NCI-H1092 (cell line): ENCODE data around the gene TMX4.

ENCODE experiments used
- DNase-seq: peaks from one replicate; lab custom pipeline; 2025; lab: John Stamatoyannopoulos, UW

The TMX4 gene

GRCh38 chr20:8019998-8020247 lies 362 bp upstream of the TMX4 start:
- no peak for DNase-seq

- peak; percentile 62 for DNase-seq
Measured at GRCh38 chr20:8018958-8019245, 659 bp downstream of the TMX4 start.

GRCh38 chr20:8012724-8013123 lies 6.8 kb downstream of the TMX4 start:
- no peak for DNase-seq

GRCh38 chr20:8008733-8009132 lies 10.8 kb downstream of the TMX4 start:
- DNase-seq = no peak

- DNase-seq = no peak
Measured at GRCh38 chr20:8007490-8007889, 12.1 kb downstream of the TMX4 start.

GRCh38 chr20:8005575-8006366 lies 13.8 kb downstream of the TMX4 start:
- DNase-seq = no peak

- DNase-seq = no peak
Measured at GRCh38 chr20:8005033-8005432, 14.5 kb downstream of the TMX4 start.

- DNase-seq = no peak
Measured at GRCh38 chr20:8002056-8002455, 17.5 kb downstream of the TMX4 start.

GRCh38 chr20:8000796-8001195 lies 18.8 kb downstream of the TMX4 start:
- no peak for DNase-seq

GRCh38 chr20:7996898-7997297 lies 22.7 kb downstream of the TMX4 start:
- DNase-seq = no peak

- DNase-seq = no peak
Measured at GRCh38 chr20:7994809-7995208, 24.8 kb downstream of the TMX4 start.

- no peak for DNase-seq
Measured at GRCh38 chr20:7993703-7994102, 25.9 kb downstream of the TMX4 start.

GRCh38 chr20:7993238-7993637 lies 26.3 kb downstream of the TMX4 start:
- DNase-seq = no peak

GRCh38 chr20:7990385-7990784 lies 29.2 kb downstream of the TMX4 start:
- DNase-seq = no peak

- DNase-seq = no peak
Measured at GRCh38 chr20:7989379-7989778, 30.2 kb downstream of the TMX4 start.

- no peak for DNase-seq
Measured at GRCh38 chr20:7985916-7986315, 33.6 kb downstream of the TMX4 start.

GRCh38 chr20:7984192-7984591 lies 35.4 kb downstream of the TMX4 start:
- DNase-seq = no peak

GRCh38 chr20:7981374-7981773 lies 38.2 kb downstream of the TMX4 start:
- no peak for DNase-seq

- DNase-seq = no peak
Measured at GRCh38 chr20:7980332-7981046, 39.1 kb downstream of the TMX4 start.

GRCh38 chr20:7977709-7978108 lies 41.9 kb downstream of the TMX4 start:
- DNase-seq = no peak

GRCh38 chr20:7975851-7976414 lies 43.6 kb downstream of the TMX4 start:
- DNase-seq = no peak

GRCh38 chr20:7974785-7975435 lies 44.7 kb downstream of the TMX4 start:
- no peak for DNase-seq

- no peak for DNase-seq
Measured at GRCh38 chr20:7971536-7972280, 47.9 kb downstream of the TMX4 start.
